ENCODE data around the gene TANC1.

- no peak for TF ChIP-seq CTCF (IDR thresholded peaks at IDR 0.05)
- TF ChIP-seq POLR2AphosphoS5 (IDR thresholded peaks at IDR 0.05; ENCODE audit: insufficient read depth in 1 of 2, low read depth in 1 of 2): no peak
- TF ChIP-seq POLR2A (IDR thresholded peaks at IDR 0.05): no peak
These were observed 143.0 kb downstream of the TANC1 start for GRCh38 chr2:159111346-159111927.

All from vagina (tissue), 2 donors.